NCI-H774 (cell line): ENCODE measurements around the gene CRYBG2.
"Not testable (repeated sequence)": the region's sequence is repeated elsewhere in the genome, so short reads cannot be mapped to it uniquely, and the experiment has no call there.

ENCODE experiments used
- DNase-seq: peaks from one replicate; lab custom pipeline; 2025; lab: John Stamatoyannopoulos, UW

The CRYBG2 gene

GRCh38 chr1:26318338-26319064 lies 35.4 kb downstream of the CRYBG2 start:
- DNase-seq, result no peak

- no peak for DNase-seq
Observed at GRCh38 chr1:26317612-26318337, 36.2 kb downstream of the CRYBG2 start, which contains the start of gene CD52. TSS of gene CD52 (plus strand) at chr1:26317958. CDS start at chr1:26318018, 60 bp downstream.

GRCh38 chr1:26317146-26317545 lies 36.8 kb downstream of the CRYBG2 start:
- DNase-seq, result no peak

- DNase-seq, result no peak
Observed at GRCh38 chr1:26315874-26316850, 37.8 kb downstream of the CRYBG2 start.

GRCh38 chr1:26314501-26314900 lies 39.4 kb downstream of the CRYBG2 start:
- no peak for DNase-seq

- DNase-seq, result not testable (repeated sequence)
Observed at GRCh38 chr1:26307966-26308899, 45.7 kb downstream of the CRYBG2 start.

- DNase-seq, result no peak
Observed at GRCh38 chr1:26307363-26307781, 46.6 kb downstream of the CRYBG2 start.

GRCh38 chr1:26306290-26307229 lies 47.4 kb downstream of the CRYBG2 start, which contains the start of gene UBXN11:
TSS of gene UBXN11 (minus strand) at chr1:26306636. CDS start at chr1:26302883, 3,753 bp downstream.
- DNase-seq, result peak; percentile 84

- no peak for DNase-seq
Observed at GRCh38 chr1:26305667-26306289, 48.2 kb downstream of the CRYBG2 start.

GRCh38 chr1:26302733-26303405 lies 51.1 kb downstream of the CRYBG2 start:
- no peak for DNase-seq

GRCh38 chr1:26300578-26301275 lies 53.2 kb downstream of the CRYBG2 start:
- no peak for DNase-seq

GRCh38 chr1:26297791-26298124 lies 56.2 kb downstream of the CRYBG2 start:
- DNase-seq, result no peak

GRCh38 chr1:26297057-26297790 lies 56.7 kb downstream of the CRYBG2 start:
- no peak for DNase-seq

GRCh38 chr1:26296340-26297056 lies 57.4 kb downstream of the CRYBG2 start:
- no peak for DNase-seq

- DNase-seq, result no peak
Observed at GRCh38 chr1:26295194-26296138, 58.5 kb downstream of the CRYBG2 start.
